Measurements from ENCODE around the gene EHMT2. TPM values are rescaled to one million over a fixed set of nuclear protein-coding genes. Genes with fewer than 3 reads are reported as not detected.

The EHMT2 gene
- total RNA-seq, 1 donor from 2014 or later: 39.5 TPM

DNA sequence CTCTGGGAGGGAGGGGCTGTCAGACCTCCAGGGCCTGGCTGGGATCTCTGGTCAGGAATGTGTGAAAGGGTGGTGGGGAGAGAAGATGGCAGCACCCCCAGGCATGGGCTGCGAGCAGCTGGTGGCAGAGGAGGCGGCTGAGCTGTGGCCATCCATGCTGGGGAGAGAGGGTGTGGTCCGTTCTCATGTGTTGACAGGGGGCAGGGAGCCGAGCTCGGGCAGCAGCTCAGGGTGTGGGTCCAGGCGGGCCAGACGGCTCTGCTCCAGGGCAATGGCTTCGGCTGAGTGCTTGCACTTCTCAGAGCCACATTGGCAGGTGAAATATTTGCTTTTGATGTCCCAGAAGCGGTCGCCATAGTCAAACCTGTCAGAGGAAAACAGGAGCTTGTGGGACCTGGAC is 17.6 kb downstream of the EHMT2 start:
- Histone ChIP-seq H3K4me3 (no peak overlapping the region), H3K9me3 (no peaks in the 10 kb centered on the region), H3K27ac (no peak overlapping the region), H3K36me3 (peaks cover 36 to 55% of the 10 kb centered on the region in 2 donors), H3K27me3 (no peaks in the 10 kb centered on the region), H3K4me1 (no peaks in the 10 kb centered on the region)
- TF ChIP-seq, protein P1, sequence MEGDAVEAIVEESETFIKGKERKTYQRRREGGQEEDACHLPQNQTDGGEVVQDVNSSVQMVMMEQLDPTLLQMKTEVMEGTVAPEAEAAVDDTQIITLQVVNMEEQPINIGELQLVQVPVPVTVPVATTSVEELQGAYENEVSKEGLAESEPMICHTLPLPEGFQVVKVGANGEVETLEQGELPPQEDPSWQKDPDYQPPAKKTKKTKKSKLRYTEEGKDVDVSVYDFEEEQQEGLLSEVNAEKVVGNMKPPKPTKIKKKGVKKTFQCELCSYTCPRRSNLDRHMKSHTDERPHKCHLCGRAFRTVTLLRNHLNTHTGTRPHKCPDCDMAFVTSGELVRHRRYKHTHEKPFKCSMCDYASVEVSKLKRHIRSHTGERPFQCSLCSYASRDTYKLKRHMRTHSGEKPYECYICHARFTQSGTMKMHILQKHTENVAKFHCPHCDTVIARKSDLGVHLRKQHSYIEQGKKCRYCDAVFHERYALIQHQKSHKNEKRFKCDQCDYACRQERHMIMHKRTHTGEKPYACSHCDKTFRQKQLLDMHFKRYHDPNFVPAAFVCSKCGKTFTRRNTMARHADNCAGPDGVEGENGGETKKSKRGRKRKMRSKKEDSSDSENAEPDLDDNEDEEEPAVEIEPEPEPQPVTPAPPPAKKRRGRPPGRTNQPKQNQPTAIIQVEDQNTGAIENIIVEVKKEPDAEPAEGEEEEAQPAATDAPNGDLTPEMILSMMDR (IDR thresholded peaks at IDR 0.05): no peak
- intact Hi-C loops (cut with DNase I): no loop called here
- DNase-seq (ENCODE audit: low spot score in 2 of 2): no peak

DNA sequence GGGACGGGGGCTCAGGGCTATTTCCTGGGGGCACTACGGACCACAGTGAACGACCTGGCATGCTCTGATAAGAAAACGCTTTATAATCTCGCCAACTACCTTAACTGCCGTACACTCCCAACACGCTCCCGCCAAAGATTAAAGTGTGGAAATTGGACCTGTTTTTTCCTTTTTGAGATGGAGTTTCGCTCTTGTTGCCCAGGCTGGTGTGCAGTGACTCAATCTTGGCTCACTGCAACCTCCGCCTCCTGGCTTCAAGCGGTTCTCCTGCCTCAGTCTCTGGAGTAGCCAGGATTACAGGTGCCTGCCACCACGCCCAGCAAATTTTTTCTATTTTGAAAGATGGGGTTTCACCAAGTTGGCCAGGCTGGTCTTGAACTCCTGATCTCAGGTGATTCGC is 18.4 kb downstream of the EHMT2 start:
- DNase-seq (ENCODE audit: low spot score in 2 of 2): no peak
- intact Hi-C loops (cut with DNase I): no loop called here
- Histone ChIP-seq H3K9me3 (no peaks in the 10 kb centered on the region), H3K27me3 (no peaks in the 10 kb centered on the region), H3K27ac (no peak overlapping the region), H3K36me3 (peaks cover 28 to 47% of the 10 kb centered on the region in 2 donors), H3K4me3 (no peak overlapping the region), H3K4me1 (no peaks in the 10 kb centered on the region)
- TF ChIP-seq, protein P1 (IDR thresholded peaks at IDR 0.05): no peak

DNA sequence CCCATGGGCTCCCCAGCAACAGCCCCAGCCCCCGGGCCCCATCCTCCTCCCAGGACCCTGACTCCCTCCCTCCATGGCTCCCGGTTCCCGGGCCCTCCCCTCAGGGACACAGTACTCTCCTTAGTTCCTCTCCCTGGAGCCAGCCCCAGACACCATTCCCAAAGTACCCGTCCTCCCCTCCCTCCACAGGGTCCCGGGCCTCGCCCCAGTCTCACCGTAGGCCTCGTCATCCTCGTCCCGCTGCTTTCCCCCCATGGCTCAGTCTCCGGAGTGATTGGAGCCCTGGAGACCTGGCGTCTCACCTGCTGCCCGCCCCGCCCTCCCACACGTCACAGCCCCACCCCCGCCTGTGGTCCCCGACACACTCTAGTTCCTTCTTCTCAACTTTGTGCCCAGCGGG is 18.8 kb downstream of the EHMT2 start, which contains the start of gene SLC44A4:
Gene SLC44A4, minus strand, starts transcription at position 272 of the 400 bp plus-strand sequence. Its CDS starts 17 bp downstream, at position 255.
- Histone ChIP-seq H3K27me3 (no peaks in the 10 kb centered on the region), H3K4me3 (no peak within 1 kb of the TSS), H3K27ac (no peak within 1 kb of the TSS), H3K9me3 (no peaks in the 10 kb centered on the region), H3K36me3 (peaks cover 24 to 43% of the 10 kb centered on the region in 2 donors), H3K4me1 (no peaks in the 10 kb centered on the region)
- TF ChIP-seq, protein P1 (IDR thresholded peaks at IDR 0.05): no peak
- no peak for DNase-seq (ENCODE audit: low spot score in 2 of 2)
- intact Hi-C loops (cut with DNase I): no loop called here

DNA sequence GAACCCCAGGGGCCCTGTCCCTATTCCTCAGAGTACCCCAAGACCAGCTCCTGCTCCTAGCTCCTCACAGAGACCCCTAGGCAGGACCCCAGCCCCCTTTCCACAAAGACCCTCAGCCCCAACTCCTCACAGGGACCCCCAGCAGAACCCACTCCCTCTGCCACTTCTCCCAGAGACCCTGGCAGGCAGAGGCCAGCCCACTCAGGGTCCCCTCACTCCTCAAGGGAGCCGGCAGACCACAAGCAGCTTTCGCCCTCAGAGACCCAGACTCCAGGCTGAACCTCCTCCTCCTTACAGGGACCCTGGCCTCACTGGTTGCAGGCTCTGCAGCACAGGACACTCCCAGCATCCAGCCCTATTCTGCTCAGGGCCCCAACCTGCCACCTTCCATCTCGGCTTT is 19.3 kb downstream of the EHMT2 start:
- TF ChIP-seq, protein P1 (IDR thresholded peaks at IDR 0.05): no peak
- DNase-seq (ENCODE audit: low spot score in 2 of 2): no peak
- H3K4me1 ChIP-seq: no peaks in the 10 kb centered on the region
- H3K27me3 ChIP-seq: no peaks in the 10 kb centered on the region
- no peak overlapping the region for H3K4me3 ChIP-seq
- intact Hi-C loops (cut with DNase I): no loop called here
- peaks cover 19 to 38% of the 10 kb centered on the region in 2 donors for H3K36me3 ChIP-seq
- H3K27ac ChIP-seq: no peak overlapping the region
- no peaks in the 10 kb centered on the region for H3K9me3 ChIP-seq

DNA sequence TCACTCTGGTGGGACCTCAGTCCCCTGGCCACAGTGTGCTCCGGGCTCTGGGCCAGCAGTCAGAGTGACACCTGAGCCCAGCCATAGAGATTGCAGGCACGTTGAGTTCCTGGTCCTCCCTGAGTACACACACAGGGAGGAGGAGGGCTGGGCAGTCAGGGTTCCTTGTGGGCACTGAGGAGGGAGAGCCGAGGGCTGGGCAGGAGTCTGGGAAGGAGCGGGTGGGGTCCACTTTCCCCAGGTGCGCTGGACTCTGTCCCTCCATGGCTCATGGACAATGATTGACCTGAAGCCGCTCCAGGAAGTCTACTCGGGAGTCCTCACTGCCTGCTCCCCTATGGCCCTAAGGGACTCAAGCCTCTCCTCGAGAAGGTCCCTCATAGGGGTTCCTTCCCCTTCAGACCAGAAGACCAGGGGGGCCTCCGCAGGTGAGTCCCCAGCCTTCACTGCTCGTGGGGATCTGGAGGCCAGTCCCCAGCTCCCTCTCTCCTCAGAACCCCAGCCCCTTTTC is 19.8 kb downstream of the EHMT2 start:
- DNase-seq (ENCODE audit: low spot score in 2 of 2): no peak
- TF ChIP-seq, protein P1 (IDR thresholded peaks at IDR 0.05): no peak
- Histone ChIP-seq H3K4me3 (no peak overlapping the region), H3K27ac (no peak overlapping the region), H3K4me1 (no peaks in the 10 kb centered on the region), H3K9me3 (no peaks in the 10 kb centered on the region), H3K27me3 (no peaks in the 10 kb centered on the region), H3K36me3 (peaks cover 14 to 33% of the 10 kb centered on the region in 2 donors)
- intact Hi-C loops (cut with DNase I): no loop called here

Data from ascending aorta (tissue), 2 donors.